NOMO-1 (cell line): ENCODE results near the gene SPTBN1.

Experiments used
- DNase-seq, 2 experiments: peaks; one replicate each; lab custom pipeline; 2025; ENCODE audit not compliant: unreplicated experiment in 2 of 2; lab: John Stamatoyannopoulos, UW

The SPTBN1 gene

GRCh38 chr2:54432251-54433015 lies 23.7 kb upstream of the SPTBN1 start:
- DNase-seq = no peak

GRCh38 chr2:54434229-54434628 lies 21.9 kb upstream of the SPTBN1 start:
- DNase-seq = no peak

GRCh38 chr2:54434711-54435110 lies 21.4 kb upstream of the SPTBN1 start:
- DNase-seq = no peak

- no peak for DNase-seq
Measured at GRCh38 chr2:54435325-54436226, 20.6 kb upstream of the SPTBN1 start.

GRCh38 chr2:54437588-54437987 lies 18.5 kb upstream of the SPTBN1 start:
- DNase-seq = no peak

- DNase-seq = no peak
Measured at GRCh38 chr2:54438271-54438670, 17.9 kb upstream of the SPTBN1 start.

- no peak for DNase-seq
Measured at GRCh38 chr2:54439582-54439981, 16.5 kb upstream of the SPTBN1 start.

GRCh38 chr2:54440050-54440449 lies 16.1 kb upstream of the SPTBN1 start:
- no peak for DNase-seq

- no peak for DNase-seq
Measured at GRCh38 chr2:54444503-54444902, 11.6 kb upstream of the SPTBN1 start.

GRCh38 chr2:54446122-54446521 lies 10.0 kb upstream of the SPTBN1 start:
- DNase-seq = no peak

GRCh38 chr2:54446625-54447024 lies 9.5 kb upstream of the SPTBN1 start:
- DNase-seq = no peak

GRCh38 chr2:54454548-54455130 lies 1.5 kb upstream of the SPTBN1 start:
- no peak for DNase-seq

GRCh38 chr2:54455131-54455562 lies 980 bp upstream of the SPTBN1 start:
- no peak for DNase-seq

- DNase-seq = no peak
Measured at GRCh38 chr2:54456362-54456611, 160 bp downstream of the SPTBN1 start.

GRCh38 chr2:54456612-54457322 lies 640 bp downstream of the SPTBN1 start:
- DNase-seq = no peak

- DNase-seq = no peak
Measured at GRCh38 chr2:54457323-54458023, 1.3 kb downstream of the SPTBN1 start.

- no peak for DNase-seq
Measured at GRCh38 chr2:54459037-54459441, 2.9 kb downstream of the SPTBN1 start.

GRCh38 chr2:54461261-54461660 lies 5.1 kb downstream of the SPTBN1 start:
- DNase-seq = no peak

- no peak for DNase-seq
Measured at GRCh38 chr2:54464341-54464740, 8.2 kb downstream of the SPTBN1 start.

- DNase-seq = no peak
Measured at GRCh38 chr2:54465143-54465542, 9.0 kb downstream of the SPTBN1 start.

- no peak for DNase-seq
Measured at GRCh38 chr2:54466870-54467269, 10.7 kb downstream of the SPTBN1 start.
